CD4-positive, CD25-positive, alpha-beta regulatory T cell (primary cell): Measurements from ENCODE around the gene SYF2. TPM values are rescaled to one million over a fixed set of nuclear protein-coding genes. Genes with fewer than 3 reads are reported as not detected.

Experiments used
- ATAC-seq, 2 donors: fragments of 150-1000 bp; cut with Tn5 transposase; one replicate each; pipeline ENCODE4 v1.10.0; 2021; ENCODE audit warnings: low read depth in 2 of 2, moderate number of reproducible peaks in 2 of 2, moderate library complexity in 1 of 2
- DNase-seq, 3 donors: peaks; one replicate each; pipeline versions ENCODE4 v3.0.0 to v3.0.0-alpha.2; 2012 to 2022; ENCODE audit warnings: mixed read lengths in 1 of 3
- H3K27ac ChIP-seq: one replicate; pipeline ENCODE4 v1.7.0; 2013; ENCODE audit warnings: mild to moderate bottlenecking, low read length; ENCODE audit not compliant: insufficient read depth, poor library complexity, severe bottlenecking
- H3K27me3 ChIP-seq: one replicate; pipeline ENCODE4 v1.7.0; 2013; ENCODE audit warnings: low read length; ENCODE audit not compliant: control insufficient read depth, insufficient read depth
- H3K36me3 ChIP-seq: one replicate; pipeline ENCODE4 v1.7.0; 2013; ENCODE audit warnings: mild to moderate bottlenecking, low read length, moderate library complexity; ENCODE audit not compliant: control insufficient read depth, insufficient read depth
- H3K4me1 ChIP-seq: 2 replicates; pipeline ENCODE4 v1.7.0; 2013; ENCODE audit warnings: mild to moderate bottlenecking, low read length; ENCODE audit not compliant: insufficient read depth, control insufficient read depth, poor library complexity, severe bottlenecking
- H3K4me3 ChIP-seq: one replicate; pipeline ENCODE4 v1.7.0; 2013; ENCODE audit warnings: low read depth, mild to moderate bottlenecking, low read length, moderate library complexity
- H3K9me3 ChIP-seq, 2 experiments: 1 replicate in 1 of 2; 2 replicates in 1 of 2; pipeline ENCODE4 v1.7.0; 2013; ENCODE audit warnings: low read length in 2 of 2, mild to moderate bottlenecking in 1 of 2, moderate library complexity in 1 of 2; ENCODE audit not compliant: control insufficient read depth in 2 of 2
- H3K27ac Mint-ChIP-seq, 3 donors: one replicate each; pipeline ENCODE4 v1.8.0; 2020 to 2022; ENCODE audit warnings: mild to moderate bottlenecking in 3 of 3, mixed read lengths in 3 of 3, moderate library complexity in 2 of 3
- H3K27me3 Mint-ChIP-seq: one replicate; pipeline ENCODE4 v1.8.0; 2022; ENCODE audit warnings: mild to moderate bottlenecking, mixed read lengths
- H3K36me3 Mint-ChIP-seq: one replicate; pipeline ENCODE4 v1.8.0; 2020; ENCODE audit warnings: mixed read lengths
- H3K4me1 Mint-ChIP-seq, 4 donors: one replicate each; pipeline ENCODE4 v1.8.0; 2020 to 2022; ENCODE audit warnings: mixed read lengths in 4 of 4, mild to moderate bottlenecking in 1 of 4
- H3K4me3 Mint-ChIP-seq, 4 donors: one replicate each; pipeline ENCODE4 v1.8.0; 2020 to 2022; ENCODE audit warnings: mild to moderate bottlenecking in 4 of 4, mixed read lengths in 4 of 4, moderate library complexity in 3 of 4
- H3K9me3 Mint-ChIP-seq, 7 donors: one replicate each; pipeline ENCODE4 v1.8.0; 2020 to 2022; ENCODE audit warnings: mixed read lengths in 7 of 7, mild to moderate bottlenecking in 3 of 7, moderate library complexity in 2 of 7
- polyA plus RNA-seq, 4 donors: library from polyadenylated mRNA; unstranded; fragments of 300-500 nt; fragmentation: Illumina TruSeq; gene quantifications; one replicate each; pipeline ENCODE4 v1.2.3, GENCODE V29; 2021
- total RNA-seq: library from RNA; stranded (reverse); gene quantifications from one replicate; pipeline ENCODE4 v1.2.3, GENCODE V29; 2022

The SYF2 gene
- total and polyA plus RNA-seq, 5 donors from 2014 or later: 65.6 to 97.1 (median 76.5) TPM

GRCh38 chr1:25185409-25186160 is 46.7 kb downstream of the SYF2 start:
- H3K4me1 ChIP-seq: no peaks in the 10 kb centered on the region
- H3K27me3 ChIP-seq: no peaks in the 10 kb centered on the region
- H3K27me3 Mint-ChIP-seq: peaks cover 10% of the 10 kb centered on the region
- no peak for DNase-seq
- H3K27ac ChIP-seq: no peak overlapping the region
- no peak overlapping the region for H3K4me3 Mint-ChIP-seq
- H3K9me3 ChIP-seq: no peaks in the 10 kb centered on the region
- no peak overlapping the region for H3K27ac Mint-ChIP-seq
- no peaks in the 10 kb centered on the region for H3K9me3 Mint-ChIP-seq
- H3K36me3 ChIP-seq: no peaks in the 10 kb centered on the region
- no peak overlapping the region for H3K4me3 ChIP-seq
- ATAC-seq: no peak
- H3K4me1 Mint-ChIP-seq: no peaks in the 10 kb centered on the region
- H3K36me3 Mint-ChIP-seq: no peaks in the 10 kb centered on the region

- Mint-ChIP-seq H3K36me3 (no peaks in the 10 kb centered on the region), H3K4me1 (no peaks in the 10 kb centered on the region), H3K9me3 (no peaks in the 10 kb centered on the region), H3K4me3 (no peak overlapping the region), H3K27ac (no peak overlapping the region), H3K27me3 (peaks cover 10% of the 10 kb centered on the region)
- Histone ChIP-seq H3K4me1 (no peaks in the 10 kb centered on the region), H3K9me3 (no peaks in the 10 kb centered on the region), H3K36me3 (no peaks in the 10 kb centered on the region), H3K27ac (no peak overlapping the region), H3K27me3 (no peaks in the 10 kb centered on the region), H3K4me3 (no peak overlapping the region)
- no peak for ATAC-seq
- no peak for DNase-seq
Measured at GRCh38 chr1:25184001-25184762, 48.1 kb downstream of the SYF2 start.

GRCh38 chr1:25183126-25183980 is 48.9 kb downstream of the SYF2 start:
- H3K36me3 ChIP-seq: no peaks in the 10 kb centered on the region
- ATAC-seq (no peak), DNase-seq (no peak)
- no peak overlapping the region for H3K4me3 Mint-ChIP-seq
- H3K9me3 Mint-ChIP-seq: no peaks in the 10 kb centered on the region
- no peak overlapping the region for H3K27ac ChIP-seq
- H3K4me1 Mint-ChIP-seq: no peaks in the 10 kb centered on the region
- H3K4me1 ChIP-seq: no peaks in the 10 kb centered on the region
- no peak overlapping the region for H3K4me3 ChIP-seq
- no peak overlapping the region for H3K27ac Mint-ChIP-seq
- H3K9me3 ChIP-seq: no peaks in the 10 kb centered on the region
- H3K27me3 Mint-ChIP-seq: peaks cover 10% of the 10 kb centered on the region
- H3K27me3 ChIP-seq: no peaks in the 10 kb centered on the region
- no peaks in the 10 kb centered on the region for H3K36me3 Mint-ChIP-seq

- H3K4me1 Mint-ChIP-seq: no peaks in the 10 kb centered on the region
- DNase-seq (no peak), ATAC-seq (no peak)
- H3K9me3 Mint-ChIP-seq: no peaks in the 10 kb centered on the region
- Histone ChIP-seq H3K27me3 (no peaks in the 10 kb centered on the region), H3K4me1 (no peaks in the 10 kb centered on the region), H3K4me3 (no peak overlapping the region), H3K27ac (no peak overlapping the region), H3K36me3 (no peaks in the 10 kb centered on the region), H3K9me3 (no peaks in the 10 kb centered on the region)
- no peak overlapping the region for H3K4me3 Mint-ChIP-seq
- peaks cover 7% of the 10 kb centered on the region for H3K27me3 Mint-ChIP-seq
- no peaks in the 10 kb centered on the region for H3K36me3 Mint-ChIP-seq
- H3K27ac Mint-ChIP-seq: no peak overlapping the region
Measured at GRCh38 chr1:25182629-25183028, 49.7 kb downstream of the SYF2 start.

- Mint-ChIP-seq H3K36me3 (no peaks in the 10 kb centered on the region), H3K27me3 (peaks cover 5% of the 10 kb centered on the region), H3K4me1 (no peaks in the 10 kb centered on the region), H3K4me3 (no peak overlapping the region), H3K9me3 (peaks cover 0 to 9% (median 0%) of the 10 kb centered on the region in 7 donors), H3K27ac (no peak overlapping the region)
- ATAC-seq (no peak), DNase-seq (no peak)
- Histone ChIP-seq H3K36me3 (no peaks in the 10 kb centered on the region), H3K4me1 (no peaks in the 10 kb centered on the region), H3K9me3 (no peaks in the 10 kb centered on the region), H3K27ac (no peak overlapping the region), H3K4me3 (no peak overlapping the region), H3K27me3 (no peaks in the 10 kb centered on the region)
Measured at GRCh38 chr1:25180996-25181395, 51.3 kb downstream of the SYF2 start.

- Histone ChIP-seq H3K4me1 (no peaks in the 10 kb centered on the region), H3K9me3 (no peaks in the 10 kb centered on the region), H3K36me3 (no peaks in the 10 kb centered on the region), H3K27me3 (no peaks in the 10 kb centered on the region), H3K4me3 (no peak overlapping the region), H3K27ac (no peak overlapping the region)
- Mint-ChIP-seq H3K4me1 (no peaks in the 10 kb centered on the region), H3K9me3 (peaks cover 0 to 10% (median 2%) of the 10 kb centered on the region in 7 donors), H3K27ac (no peak overlapping the region), H3K36me3 (no peaks in the 10 kb centered on the region), H3K4me3 (no peak overlapping the region), H3K27me3 (no peaks in the 10 kb centered on the region)
- no peak for ATAC-seq
- DNase-seq: no peak
Measured at GRCh38 chr1:25178917-25179561, 53.3 kb downstream of the SYF2 start.
